ENCODE measurements around the gene EYA2. TPM values are rescaled to one million over a fixed set of nuclear protein-coding genes. Genes with fewer than 3 reads are reported as not detected.
"Not testable (repeated sequence)": the region's sequence is repeated elsewhere in the genome, so short reads cannot be mapped to it uniquely, and the experiment has no call there.

EYA2 gene
- total RNA-seq, 1 donor from 2014 or later: 0.40 TPM

GRCh38 chr20:47204008-47204849, 309.6 kb downstream of the EYA2 start:
- intact Hi-C loops (cut with DNase I): loop anchor here (2.0 kb wide), 1 partner anchor 181 kb away; no protein-coding TSS in a partner anchor
- no peak for DNase-seq (ENCODE audit: low spot score)

- not testable (repeated sequence) for DNase-seq (ENCODE audit: low spot score)
- intact Hi-C loops (cut with DNase I): loop anchor here (2.0 kb wide), 1 partner anchor 180 kb away; no protein-coding TSS in a partner anchor
These were observed 310.1 kb downstream of the EYA2 start for GRCh38 chr20:47204850-47205122.

- intact Hi-C loops (cut with DNase I): loop anchor here (2.0 kb wide), 1 partner anchor 179 kb away; no protein-coding TSS in a partner anchor
These were observed 311.0 kb downstream of the EYA2 start for GRCh38 chr20:47205577-47206123.

GRCh38 chr20:47206552-47206951, 311.9 kb downstream of the EYA2 start:
- DNase-seq (ENCODE audit: low spot score); intact Hi-C loops (cut with DNase I): not testable (repeated sequence)

More at GRCh38 chr20:47205577-47206123, 311.0 kb downstream of the EYA2 start:
- DNase-seq (ENCODE audit: low spot score): peak; percentile 89

- DNase-seq (ENCODE audit: low spot score): no peak
- intact Hi-C loops (cut with DNase I): no loop called here
These were observed 312.5 kb downstream of the EYA2 start for GRCh38 chr20:47206962-47207641.

- intact Hi-C loops (cut with DNase I): no loop called here
- no peak for DNase-seq (ENCODE audit: low spot score)
These were observed 314.0 kb downstream of the EYA2 start for GRCh38 chr20:47208534-47209174.

- intact Hi-C loops (cut with DNase I): loop anchor here (5.0 to 10.0 kb wide), 2 partner anchors 47 to 285 kb away; no protein-coding TSS in a partner anchor
- DNase-seq (ENCODE audit: low spot score): no peak
These were observed 315.3 kb downstream of the EYA2 start for GRCh38 chr20:47209982-47210381.

GRCh38 chr20:47210470-47210869, 315.8 kb downstream of the EYA2 start:
- no peak for DNase-seq (ENCODE audit: low spot score)
- intact Hi-C loops (cut with DNase I): loop anchor here (5.0 to 10.0 kb wide), 2 partner anchors 47 to 284 kb away; no protein-coding TSS in a partner anchor

- DNase-seq (ENCODE audit: low spot score): no peak
- intact Hi-C loops (cut with DNase I): loop anchor here (5.0 to 10.0 kb wide), 2 partner anchors 46 to 284 kb away; no protein-coding TSS in a partner anchor
These were observed 316.4 kb downstream of the EYA2 start for GRCh38 chr20:47211036-47211435.

- intact Hi-C loops (cut with DNase I): loop anchor here (5.0 to 10.0 kb wide), 2 partner anchors 45 to 282 kb away; no protein-coding TSS in a partner anchor
- no peak for DNase-seq (ENCODE audit: low spot score)
These were observed 318.1 kb downstream of the EYA2 start for GRCh38 chr20:47212606-47213207.

GRCh38 chr20:47213966-47214365, 319.3 kb downstream of the EYA2 start:
- intact Hi-C loops (cut with DNase I): loop anchor here (5.0 to 10.0 kb wide), 2 partner anchors 43 to 281 kb away; no protein-coding TSS in a partner anchor
- no peak for DNase-seq (ENCODE audit: low spot score)

- no peak for DNase-seq (ENCODE audit: low spot score)
- intact Hi-C loops (cut with DNase I): loop anchor here (10.0 kb wide), 1 partner anchor 279 kb away; no protein-coding TSS in a partner anchor
These were observed 321.2 kb downstream of the EYA2 start for GRCh38 chr20:47215653-47216397.

- intact Hi-C loops (cut with DNase I): loop anchor here (10.0 kb wide), 1 partner anchor 278 kb away; no protein-coding TSS in a partner anchor
- DNase-seq (ENCODE audit: low spot score): no peak
These were observed 322.3 kb downstream of the EYA2 start for GRCh38 chr20:47216819-47217410.

GRCh38 chr20:47217482-47218446, 323.1 kb downstream of the EYA2 start:
- no peak for DNase-seq (ENCODE audit: low spot score)
- intact Hi-C loops (cut with DNase I): loop anchor here (10.0 kb wide), 1 partner anchor 277 kb away; no protein-coding TSS in a partner anchor

GRCh38 chr20:47220161-47220582, 325.5 kb downstream of the EYA2 start:
- no peak for DNase-seq (ENCODE audit: low spot score)
- intact Hi-C loops (cut with DNase I): no loop called here

- intact Hi-C loops (cut with DNase I): no loop called here
These were observed 326.5 kb downstream of the EYA2 start for GRCh38 chr20:47221036-47221625.

More at GRCh38 chr20:47221036-47221625, 326.5 kb downstream of the EYA2 start:
- no peak for DNase-seq (ENCODE audit: low spot score)

Measured in cardiac septum (tissue), 1 donor.